Loucy (cell line): ENCODE measurements around the gene FAM120AOS.

Source experiments
- EZH2phosphoT487 ChIP-seq: fragments of 200-600 bp; IDR thresholded peaks from 2 replicates; pipeline ENCODE4 v1.6.1; 2018; ENCODE audit warnings: antibody characterized with exemption, mild to moderate bottlenecking, moderate library complexity, borderline replicate concordance
- TF ChIP-seq, protein P1 (sequence below): fragments of 200-600 bp; sonication (generic); conservative IDR thresholded peaks from 2 replicates; pipeline ENCODE4 v1.5.1; 2014; ENCODE audit warnings: mild to moderate bottlenecking, antibody characterized with exemption, low read length

DNA sequence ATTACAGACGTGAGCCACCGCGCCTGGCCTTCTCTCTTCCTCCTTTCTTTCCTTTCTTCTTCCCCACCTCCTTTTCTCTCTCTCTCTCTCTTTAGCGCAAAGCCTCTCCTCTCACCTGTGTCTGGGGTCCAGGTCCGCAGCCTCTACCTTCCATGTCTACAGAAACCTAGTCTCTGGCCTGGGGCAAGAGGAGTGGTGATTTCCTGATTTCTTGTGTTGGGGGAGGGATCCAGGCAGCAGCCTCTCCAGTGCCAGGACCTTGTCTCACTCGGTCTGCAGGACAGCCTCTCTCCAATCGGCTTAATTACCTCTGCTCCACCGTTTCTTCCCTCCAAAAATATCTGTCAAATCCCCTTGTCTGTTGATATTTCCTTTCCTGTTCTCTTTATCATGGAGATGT is 18.0 kb downstream of the FAM120AOS start:
- TF ChIP-seq, protein P1, sequence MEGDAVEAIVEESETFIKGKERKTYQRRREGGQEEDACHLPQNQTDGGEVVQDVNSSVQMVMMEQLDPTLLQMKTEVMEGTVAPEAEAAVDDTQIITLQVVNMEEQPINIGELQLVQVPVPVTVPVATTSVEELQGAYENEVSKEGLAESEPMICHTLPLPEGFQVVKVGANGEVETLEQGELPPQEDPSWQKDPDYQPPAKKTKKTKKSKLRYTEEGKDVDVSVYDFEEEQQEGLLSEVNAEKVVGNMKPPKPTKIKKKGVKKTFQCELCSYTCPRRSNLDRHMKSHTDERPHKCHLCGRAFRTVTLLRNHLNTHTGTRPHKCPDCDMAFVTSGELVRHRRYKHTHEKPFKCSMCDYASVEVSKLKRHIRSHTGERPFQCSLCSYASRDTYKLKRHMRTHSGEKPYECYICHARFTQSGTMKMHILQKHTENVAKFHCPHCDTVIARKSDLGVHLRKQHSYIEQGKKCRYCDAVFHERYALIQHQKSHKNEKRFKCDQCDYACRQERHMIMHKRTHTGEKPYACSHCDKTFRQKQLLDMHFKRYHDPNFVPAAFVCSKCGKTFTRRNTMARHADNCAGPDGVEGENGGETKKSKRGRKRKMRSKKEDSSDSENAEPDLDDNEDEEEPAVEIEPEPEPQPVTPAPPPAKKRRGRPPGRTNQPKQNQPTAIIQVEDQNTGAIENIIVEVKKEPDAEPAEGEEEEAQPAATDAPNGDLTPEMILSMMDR, result no peak
- TF ChIP-seq EZH2phosphoT487, result no peak
